GM10248 (cell line): ENCODE data around the gene FADS3.

Experiments used
- CTCF ChIA-PET: fragments of 300-600 bp; sonication (Branson Sonifier 250); formaldehyde crosslinking; extraction: SDS; loops from one replicate; lab custom pipeline; 2021; ENCODE audit warnings: antibody characterized with exemption; lab: Yijun Ruan, JAX
- POLR2A ChIA-PET: fragments of 350-650 bp; sonication (Branson Sonifier 250); formaldehyde crosslinking; extraction: SDS; loops from one replicate; lab custom pipeline; 2020; ENCODE audit warnings: antibody characterized with exemption; lab: Yijun Ruan, JAX
- DNase-seq: peaks from one replicate; pipeline ENCODE4 v3.0.0; 2012; ENCODE audit errors: extremely low spot score
- CTCF ChIP-seq: IDR thresholded peaks from 2 replicates; pipeline ENCODE4 v1.5.1; 2012; ENCODE audit warnings: mild to moderate bottlenecking, low read depth; ENCODE audit errors: extremely low read depth, missing control alignments, control extremely low read depth

FADS3 gene

DNA sequence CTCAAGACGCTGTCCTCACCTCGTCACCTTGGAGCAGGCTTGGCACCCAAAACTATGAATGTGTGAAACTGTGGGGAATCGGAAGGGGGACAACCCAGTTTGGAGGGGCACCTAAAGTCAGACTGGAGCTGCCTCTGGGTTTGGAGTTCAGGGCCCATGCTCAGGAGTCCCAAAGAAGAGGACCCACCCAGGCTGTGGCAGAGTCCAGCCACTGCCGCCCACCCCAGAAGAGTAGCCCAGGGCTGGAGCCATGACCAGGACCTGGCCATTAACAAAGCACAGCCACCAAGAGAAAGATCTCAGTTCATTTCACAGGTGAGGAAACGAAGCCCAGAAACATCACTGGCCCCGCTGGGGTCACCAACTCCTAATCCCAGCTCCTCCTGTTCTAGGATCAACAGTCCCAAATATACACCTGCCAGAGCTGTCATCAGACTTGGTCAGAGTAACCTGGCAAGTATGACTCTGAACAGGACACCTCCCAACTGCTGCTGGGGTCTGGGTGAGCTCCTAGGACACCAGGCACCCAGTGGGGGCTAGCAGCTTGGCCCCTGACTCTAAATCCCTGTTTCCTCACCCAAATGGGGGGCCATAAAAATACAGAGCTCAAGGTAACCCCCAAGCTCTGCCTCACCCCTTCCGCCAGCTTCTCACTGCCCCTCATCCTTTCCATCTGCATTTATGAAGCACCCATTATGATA lies 23.3 kb upstream of the FADS3 start:
- no peak for DNase-seq
- CTCF ChIA-PET: interaction anchor here (1.4 to 3.9 kb wide), 4 partner anchors 16 to 193 kb away, joined by 3 to 26 read pairs (median 10); no protein-coding TSS in a partner anchor
- TF ChIP-seq CTCF: no peak
- POLR2A ChIA-PET: interaction anchor here (0.5 kb wide), 1 partner anchor 886 kb away, joined by 3 read pairs; no protein-coding TSS in a partner anchor

DNA sequence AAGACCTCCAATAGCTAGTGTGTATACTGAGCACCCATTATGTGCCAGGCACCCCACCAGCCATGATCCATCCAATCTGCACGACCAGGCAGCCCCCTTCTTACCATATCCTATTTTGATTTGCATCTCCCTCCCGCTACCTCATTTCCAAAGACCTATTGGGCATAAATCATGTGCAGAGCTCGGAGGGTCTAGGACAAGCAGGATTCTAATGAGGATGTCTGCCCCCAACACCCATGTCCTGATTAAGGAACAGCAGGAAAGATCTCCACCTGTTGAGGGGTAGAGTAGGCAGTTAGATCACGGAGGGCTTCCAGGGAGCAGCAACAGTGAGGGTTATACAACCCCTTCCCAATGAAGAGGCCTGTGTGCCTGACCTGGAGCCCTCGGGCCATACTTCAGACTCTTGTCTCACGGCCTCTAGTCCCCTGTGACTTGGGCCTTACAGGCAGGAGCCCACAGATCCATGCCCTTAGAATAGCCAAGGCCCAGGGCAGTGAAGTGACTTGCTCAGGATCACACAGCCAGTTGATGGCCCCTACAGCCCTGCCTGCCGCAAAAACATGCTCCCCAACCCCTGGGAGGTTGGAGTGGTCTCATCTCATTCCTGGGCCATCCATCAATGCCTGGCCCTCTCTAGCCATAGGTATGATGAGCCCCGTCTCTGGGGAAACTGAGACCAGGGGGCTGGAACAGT lies 22.5 kb upstream of the FADS3 start:
- TF ChIP-seq CTCF: no peak
- POLR2A ChIA-PET: interaction anchor here (0.5 kb wide), 1 partner anchor 886 kb away, joined by 3 read pairs; no protein-coding TSS in a partner anchor
- CTCF ChIA-PET: interaction anchor here (1.0 to 7.9 kb wide), 6 partner anchors 10 to 168 kb away, joined by 3 to 80 read pairs (median 10); no protein-coding TSS in a partner anchor
- DNase-seq: no peak

GRCh38 chr11:61912991-61913698 lies 21.8 kb upstream of the FADS3 start:
- ChIA-PET CTCF (interaction anchor here (1.0 to 7.9 kb wide), 3 partner anchors 9 to 169 kb away, joined by 3 to 80 read pairs (median 4); no protein-coding TSS in a partner anchor), POLR2A (interaction anchor here (0.6 kb wide), 1 partner anchor 265 kb away, joined by 3 read pairs; no protein-coding TSS in a partner anchor)
- no peak for TF ChIP-seq CTCF
- no peak for DNase-seq

DNA sequence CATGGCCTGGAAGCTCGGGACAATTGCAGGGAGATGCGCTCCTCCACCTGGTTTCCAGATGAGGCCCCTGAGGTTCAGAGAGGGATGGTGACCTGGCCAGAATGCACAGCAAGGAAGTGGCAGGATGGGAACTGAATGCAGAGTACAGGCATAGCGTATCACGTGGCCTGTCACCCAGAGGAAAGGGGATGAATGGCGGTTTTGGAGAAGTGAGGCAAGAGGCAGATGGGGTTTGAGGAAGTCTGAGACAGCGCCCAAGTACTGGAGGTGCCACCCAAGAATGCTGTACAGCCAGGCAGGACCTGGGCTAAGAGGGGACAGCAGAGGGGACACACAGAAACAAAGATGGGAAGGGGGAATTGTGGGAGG lies 21.2 kb upstream of the FADS3 start:
- CTCF ChIA-PET: interaction anchor here (1.3 to 7.9 kb wide), 2 partner anchors 15 to 169 kb away, joined by 4 to 80 read pairs; no protein-coding TSS in a partner anchor
- no peak for TF ChIP-seq CTCF
- DNase-seq: no peak
- POLR2A ChIA-PET: interaction anchor here (0.6 kb wide), 1 partner anchor 265 kb away, joined by 3 read pairs; no protein-coding TSS in a partner anchor

- TF ChIP-seq CTCF: no peak
- POLR2A ChIA-PET: interaction anchor here (0.6 kb wide), 1 partner anchor 264 kb away, joined by 3 read pairs; no protein-coding TSS in a partner anchor
- no peak for DNase-seq
- CTCF ChIA-PET: interaction anchor here (1.3 to 7.9 kb wide), 2 partner anchors 14 to 170 kb away, joined by 4 to 80 read pairs; no protein-coding TSS in a partner anchor
Measured at GRCh38 chr11:61911701-61912529, 20.6 kb upstream of the FADS3 start.
